K562 (cell line): ENCODE results near the gene CLDN25. TPM values are rescaled to one million over a fixed set of nuclear protein-coding genes. Genes with fewer than 3 reads are reported as not detected.
A peak's percentile ranks its signal among the peaks of the same experiment; 100 is the strongest.

ENCODE experiments used
- ATAC-seq: fragments of 200-7000 bp; cut with Tn5 transposase; 3 replicates; pipeline ENCODE4 v1.9.1; 2020; ENCODE audit warnings: moderate library complexity
- BruUV-seq: library from RNA; stranded (reverse); fragments of 400-500 nt; replicated peaks from 2 replicates; lab custom pipeline; 2021; lab: Mats Ljungman, UMichigan
- CTCF ChIA-PET: fragments of 300-600 bp; formaldehyde crosslinking; extraction: SDS; loops from one replicate; lab custom pipeline; 2021; ENCODE audit warnings: low intra/inter-chr PET ratio; lab: Yijun Ruan, JAX
- POLR2A ChIA-PET: fragments of 300-600, 350-650 bp; sonication (Branson Sonifier 250); formaldehyde crosslinking; extraction: SDS; loops from one replicate; lab custom pipeline; 2021; ENCODE audit warnings: antibody characterized with exemption, inconsistent platforms; lab: Yijun Ruan, JAX
- DNase-seq, 4 experiments: peaks; one replicate each; pipeline versions ENCODE4 v3.0.0 to v3.0.0-alpha.2; 2011 to 2018; ENCODE audit warnings: low spot score in 3 of 4, mixed read lengths in 3 of 4; ENCODE audit errors: extremely low read depth in 1 of 4
- FAIRE-seq: peaks from 2 replicates; lab custom pipeline; 2011; peaks lifted over from hg19 to GRCh38; lab: Jason Lieb, UNC
- H2AFZ ChIP-seq: 2 replicates; pipeline ENCODE4 v1.6.0; 2011; ENCODE audit warnings: low read depth, low read length, control low read depth, inconsistent platforms
- H3K27ac ChIP-seq: fragments of 200-600 bp; 3 replicates; pipeline ENCODE4 v1.8.0; 2011; ENCODE audit warnings: low read depth, mild to moderate bottlenecking, control low read depth, inconsistent platforms, low read length, moderate library complexity, mixed read lengths; ENCODE audit errors: extremely low read depth
- H3K27me3 ChIP-seq, 2 experiments: fragments of 300-600 bp in 1 of 2; 2 replicates in 1 of 2; 3 replicates in 1 of 2; pipeline versions ENCODE4 v1.6.0 to v1.8.0; 2011; ENCODE audit warnings: inconsistent platforms in 2 of 2, low read length in 2 of 2, mild to moderate bottlenecking in 1 of 2, mixed read lengths in 1 of 2, moderate library complexity in 1 of 2; ENCODE audit not compliant: control insufficient read depth in 2 of 2, insufficient read depth in 2 of 2
- H3K36me3 ChIP-seq: fragments of 300-600 bp; 3 replicates; pipeline ENCODE4 v1.8.0; 2011; ENCODE audit warnings: mild to moderate bottlenecking, low read length, inconsistent platforms; ENCODE audit not compliant: control insufficient read depth, insufficient read depth
- H3K4me1 ChIP-seq, 2 experiments: fragments of 200-600 bp in 1 of 2; replicated peaks in 1 of 2; 2 replicates in 1 of 2; 3 replicates in 1 of 2; pipeline versions ENCODE4 v1.5.1 to v1.8.0; 2011; ENCODE audit warnings: inconsistent platforms in 2 of 2, low read length in 2 of 2, mild to moderate bottlenecking in 1 of 2, mixed read lengths in 1 of 2, moderate library complexity in 1 of 2; ENCODE audit not compliant: control insufficient read depth in 2 of 2, insufficient read depth in 2 of 2
- H3K4me2 ChIP-seq: 2 replicates; pipeline ENCODE4 v1.6.1; 2011; ENCODE audit warnings: low read length, control low read depth, inconsistent platforms, mixed read lengths; ENCODE audit not compliant: insufficient read depth
- H3K4me3 ChIP-seq: fragments of 200-600 bp; sonication (generic), shearing (Covaris generic); 2 replicates; pipeline ENCODE4 v1.5.1; 2016; ENCODE audit warnings: control low read depth, inconsistent platforms
- H3K79me2 ChIP-seq: fragments of 200-600 bp; 3 replicates; pipeline ENCODE4 v1.8.0; 2011; ENCODE audit warnings: low read length, inconsistent platforms; ENCODE audit not compliant: control insufficient read depth, insufficient read depth
- H3K9ac ChIP-seq, 2 experiments: 2 replicates each; pipeline versions ENCODE4 v1.6.0 to v1.6.1; 2011; ENCODE audit warnings: low read depth in 2 of 2, low read length in 2 of 2, control low read depth in 1 of 2, inconsistent platforms in 1 of 2, mild to moderate bottlenecking in 1 of 2, mixed read lengths in 1 of 2; ENCODE audit not compliant: insufficient read depth in 1 of 2
- H3K9me1 ChIP-seq: one replicate; pipeline ENCODE4 v1.6.0; 2011; ENCODE audit warnings: inconsistent platforms, mild to moderate bottlenecking, low read length, moderate library complexity; ENCODE audit not compliant: control insufficient read depth, insufficient read depth
- H3K9me3 ChIP-seq: replicated peaks from 2 replicates; pipeline ENCODE4 v1.5.1; 2011; ENCODE audit warnings: low read depth, low read length, inconsistent platforms; ENCODE audit not compliant: control insufficient read depth, insufficient read depth
- H4K20me1 ChIP-seq: replicated peaks from 2 replicates; pipeline ENCODE4 v1.6.1; 2011; ENCODE audit warnings: low read length, inconsistent platforms, mixed read lengths; ENCODE audit not compliant: control insufficient read depth, insufficient read depth
- DLX4 ChIP-seq: fragments of 250-450 bp; sonication (Bioruptor Pico); IDR thresholded peaks from 2 replicates; pipeline ENCODE4 v1.6.1; 2021; ENCODE audit warnings: mild to moderate bottlenecking
- RAD21 ChIP-seq, 2 experiments: fragments of 250-450 bp in 1 of 2; fragments of 450-650 bp in 1 of 2; sonication (Bioruptor Pico) in 1 of 2; formaldehyde crosslinking in 1 of 2; IDR thresholded peaks in 1 of 2; conservative IDR thresholded peaks in 1 of 2; 2 replicates each; pipeline versions ENCODE4 v1.4.0 to v1.8.0; 2020 to 2022; ENCODE audit warnings: mild to moderate bottlenecking in 2 of 2, moderate library complexity in 1 of 2
- SMC3 ChIP-seq: conservative IDR thresholded peaks from 2 replicates; pipeline ENCODE4 v1.6.1; 2011; ENCODE audit warnings: low read depth, low read length, improper control_type of control experiment; ENCODE audit not compliant: insufficient read depth
- THRA ChIP-seq: fragments of 450-650 bp; IDR thresholded peaks from 2 replicates; pipeline ENCODE4 v1.6.1; 2017; ENCODE audit warnings: mild to moderate bottlenecking, moderate library complexity
- WHSC1 ChIP-seq: IDR thresholded peaks from one replicate; pipeline ENCODE4 v1.6.1; 2012; ENCODE audit warnings: low read length, control low read depth, inconsistent platforms
- ZNF140 ChIP-seq: fragments of 250-450 bp; sonication (Bioruptor Pico); IDR thresholded peaks from 2 replicates; pipeline ENCODE4 v1.8.0; 2021; ENCODE audit warnings: moderate library complexity, mild to moderate bottlenecking, inconsistent platforms
- ZZZ3 ChIP-seq: fragments of 450-650 bp; IDR thresholded peaks from 2 replicates; pipeline ENCODE4 v1.6.1; 2016; ENCODE audit warnings: antibody characterized with exemption, mild to moderate bottlenecking, moderate library complexity
- WGBS: fragments of 100-300 bp; shearing (Covaris generic); methylation state at CpG from one replicate; pipeline ENCODE4 v1.1.6; 2016; ENCODE audit warnings: low coverage, mixed read lengths; ENCODE audit not compliant: insufficient coverage; ENCODE audit errors: missing lambda C conversion rate; 5-methylcytosine and 5-hydroxymethylcytosine counted together
- in situ Hi-C: fragments of 300-500 bp; cut with MboI; formaldehyde crosslinking; loops from 4 replicates; pipeline ENCODE4 v1.15.0; 2018; ENCODE audit warnings: inconsistent platforms, mixed read lengths
- intact Hi-C: fragments of 100-400 bp; cut with micrococcal nuclease; formaldehyde crosslinking; loops from 2 replicates; pipeline ENCODE4 v1.14.2; 2022
- polyA plus RNA-seq, 8 experiments: library from polyadenylated mRNA; depleted of rRNA in 4 of 8; stranded (reverse) in 5 of 8; unstranded in 3 of 8; fragments of >200 nt; fragmentation: Nextera tagmentation in 2 of 8; fragmentation: Illumina TruSeq in 1 of 8; extraction: Ambion mirVana in 2 of 8; extraction: Trizol in 1 of 8; gene quantifications; 2 replicates each; pipeline versions ENCODE4 v1.2.1 to v1.2.3, GENCODE V29; 2011 to 2014; ENCODE audit warnings: inconsistent platforms in 1 of 8, missing spikeins in 1 of 8
- total RNA-seq, 7 experiments: library from RNA; depleted of rRNA in 6 of 7; stranded (reverse); fragments of >200 nt in 6 of 7; fragmentation: Illumina TruSeq in 2 of 7; extraction: Trizol in 2 of 7; gene quantifications; 2 replicates each; pipeline versions ENCODE4 v1.2.1 to v1.2.3, GENCODE V29; 2011 to 2021; ENCODE audit warnings: low replicate concordance in 1 of 7
- TF ChIP-seq, protein P1 (sequence below), 3 experiments: IDR thresholded peaks in 2 of 3; conservative IDR thresholded peaks in 1 of 3; 2 replicates each; pipeline ENCODE4 v1.5.1; 2011 to 2012; ENCODE audit warnings: low read length in 3 of 3, mild to moderate bottlenecking in 3 of 3, control low read depth in 2 of 3, improper control_type of control experiment in 1 of 3, inconsistent platforms in 1 of 3, low read depth in 1 of 3, mixed read lengths in 1 of 3, moderate library complexity in 1 of 3; ENCODE audit not compliant: insufficient read depth in 2 of 3
- TF ChIP-seq, protein P2 (sequence below): IDR thresholded peaks from 2 replicates; pipeline ENCODE4 v1.6.1; 2011; ENCODE audit warnings: borderline replicate concordance, low read depth, mild to moderate bottlenecking, moderate library complexity, low read length; ENCODE audit not compliant: insufficient read depth, poor library complexity, severe bottlenecking

Gene CLDN25
- total and polyA plus RNA-seq, 9 of the 15 experiments (the other 6 are each of a cell fraction or from before 2014, with no cell fraction given), result not detected

- TF ChIP-seq, protein P1, sequence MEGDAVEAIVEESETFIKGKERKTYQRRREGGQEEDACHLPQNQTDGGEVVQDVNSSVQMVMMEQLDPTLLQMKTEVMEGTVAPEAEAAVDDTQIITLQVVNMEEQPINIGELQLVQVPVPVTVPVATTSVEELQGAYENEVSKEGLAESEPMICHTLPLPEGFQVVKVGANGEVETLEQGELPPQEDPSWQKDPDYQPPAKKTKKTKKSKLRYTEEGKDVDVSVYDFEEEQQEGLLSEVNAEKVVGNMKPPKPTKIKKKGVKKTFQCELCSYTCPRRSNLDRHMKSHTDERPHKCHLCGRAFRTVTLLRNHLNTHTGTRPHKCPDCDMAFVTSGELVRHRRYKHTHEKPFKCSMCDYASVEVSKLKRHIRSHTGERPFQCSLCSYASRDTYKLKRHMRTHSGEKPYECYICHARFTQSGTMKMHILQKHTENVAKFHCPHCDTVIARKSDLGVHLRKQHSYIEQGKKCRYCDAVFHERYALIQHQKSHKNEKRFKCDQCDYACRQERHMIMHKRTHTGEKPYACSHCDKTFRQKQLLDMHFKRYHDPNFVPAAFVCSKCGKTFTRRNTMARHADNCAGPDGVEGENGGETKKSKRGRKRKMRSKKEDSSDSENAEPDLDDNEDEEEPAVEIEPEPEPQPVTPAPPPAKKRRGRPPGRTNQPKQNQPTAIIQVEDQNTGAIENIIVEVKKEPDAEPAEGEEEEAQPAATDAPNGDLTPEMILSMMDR (IDR thresholded peaks at IDR 0.05 in 2 of 3, conservative IDR thresholded peaks at IDR 0.05 in 1 of 3; ENCODE audit: insufficient read depth in 2 of 3, low read depth in 1 of 3, low read length in 3 of 3), result peak; percentile 53 to 69 (median 64)
- peak; percentile 29 to 60 for TF ChIP-seq RAD21 (CRISPR knock-in tag; conservative IDR thresholded peaks at IDR 0.05 in 1 of 2, IDR thresholded peaks at IDR 0.05 in 1 of 2)
- peak; percentile 61; the same call in 1 of the 2 replicates for TF ChIP-seq SMC3
- TF ChIP-seq, protein P2, sequence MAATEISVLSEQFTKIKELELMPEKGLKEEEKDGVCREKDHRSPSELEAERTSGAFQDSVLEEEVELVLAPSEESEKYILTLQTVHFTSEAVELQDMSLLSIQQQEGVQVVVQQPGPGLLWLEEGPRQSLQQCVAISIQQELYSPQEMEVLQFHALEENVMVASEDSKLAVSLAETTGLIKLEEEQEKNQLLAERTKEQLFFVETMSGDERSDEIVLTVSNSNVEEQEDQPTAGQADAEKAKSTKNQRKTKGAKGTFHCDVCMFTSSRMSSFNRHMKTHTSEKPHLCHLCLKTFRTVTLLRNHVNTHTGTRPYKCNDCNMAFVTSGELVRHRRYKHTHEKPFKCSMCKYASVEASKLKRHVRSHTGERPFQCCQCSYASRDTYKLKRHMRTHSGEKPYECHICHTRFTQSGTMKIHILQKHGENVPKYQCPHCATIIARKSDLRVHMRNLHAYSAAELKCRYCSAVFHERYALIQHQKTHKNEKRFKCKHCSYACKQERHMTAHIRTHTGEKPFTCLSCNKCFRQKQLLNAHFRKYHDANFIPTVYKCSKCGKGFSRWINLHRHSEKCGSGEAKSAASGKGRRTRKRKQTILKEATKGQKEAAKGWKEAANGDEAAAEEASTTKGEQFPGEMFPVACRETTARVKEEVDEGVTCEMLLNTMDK, result peak; percentile 55
- TF ChIP-seq ZZZ3, result no peak
Measured at GRCh38 chr11:113806406-113806805, 26.8 kb downstream of the CLDN25 start (continued).

DNA sequence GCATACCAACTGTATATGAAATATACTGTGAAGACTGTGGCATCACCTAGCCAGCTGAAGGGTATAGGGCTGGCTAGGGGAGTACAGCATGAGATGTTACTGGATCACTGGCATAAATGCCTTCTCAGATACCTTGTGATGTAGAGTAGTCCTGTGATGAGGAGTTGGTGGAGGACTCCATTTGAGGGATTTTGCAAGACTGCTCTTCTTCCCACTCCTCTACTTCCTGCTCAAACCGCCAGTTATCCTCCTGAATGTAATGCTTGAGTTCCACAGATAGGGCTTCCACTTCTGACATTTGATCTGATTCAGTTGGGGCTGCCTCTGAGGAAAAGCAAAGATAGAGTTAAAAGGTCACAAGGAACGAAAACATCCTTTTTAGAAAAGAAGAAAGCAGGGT lies 29.3 kb downstream of the CLDN25 start:
- no peaks in the 10 kb centered on the region for H3K9me3 ChIP-seq
- intact Hi-C loops (loop anchor here (10.0 kb wide), 1 partner anchor 166 kb away; the partner anchor contains the start of gene HTR3A), in situ Hi-C loops (no loop called here)
- CTCF ChIA-PET, result no interaction called here
- ATAC-seq (no peak), FAIRE-seq (no peak), DNase-seq (no peak)
- POLR2A ChIA-PET, result no interaction called here
- peaks cover 54% of the 10 kb centered on the region; the same call in 2 of the 3 replicates for H3K36me3 ChIP-seq
- no peak overlapping the region for H2AFZ ChIP-seq
- 42% methylated on average over 2 of the region's 2 CpGs for WGBS
- no peaks in the 10 kb centered on the region for H3K27me3 ChIP-seq
- no TSS peak for BruUV-seq
- H3K4me2 ChIP-seq, result no peak overlapping the region
- H3K4me1 ChIP-seq, result no peaks in the 10 kb centered on the region
- no peaks in the 10 kb centered on the region for H3K9me1 ChIP-seq
- no peak overlapping the region for H3K9ac ChIP-seq
- no peaks in the 10 kb centered on the region for H4K20me1 ChIP-seq
- H3K27ac ChIP-seq, result no peak overlapping the region
- no peaks in the 10 kb centered on the region for H3K79me2 ChIP-seq
- no peak overlapping the region for H3K4me3 ChIP-seq
- TF ChIP-seq DLX4 (no peak), WHSC1 (no peak), THRA (no peak), ZNF140 (CRISPR knock-in tag) (no peak)
